Astrocyte (in vitro differentiated cells and primary cell): ENCODE data around the gene ATG13.

Experiments
- CTCF ChIP-seq: IDR thresholded peaks from 2 replicates; pipeline ENCODE4 v1.5.1; 2011; ENCODE audit warnings: low read depth, mild to moderate bottlenecking, inconsistent platforms, low read length, moderate library complexity; ENCODE audit not compliant: insufficient read depth
- EZH2 ChIP-seq: IDR thresholded peaks from 2 replicates; pipeline ENCODE4 v1.6.1; 2012; ENCODE audit warnings: mild to moderate bottlenecking, low read length, inconsistent platforms; ENCODE audit not compliant: insufficient read depth

DNA sequence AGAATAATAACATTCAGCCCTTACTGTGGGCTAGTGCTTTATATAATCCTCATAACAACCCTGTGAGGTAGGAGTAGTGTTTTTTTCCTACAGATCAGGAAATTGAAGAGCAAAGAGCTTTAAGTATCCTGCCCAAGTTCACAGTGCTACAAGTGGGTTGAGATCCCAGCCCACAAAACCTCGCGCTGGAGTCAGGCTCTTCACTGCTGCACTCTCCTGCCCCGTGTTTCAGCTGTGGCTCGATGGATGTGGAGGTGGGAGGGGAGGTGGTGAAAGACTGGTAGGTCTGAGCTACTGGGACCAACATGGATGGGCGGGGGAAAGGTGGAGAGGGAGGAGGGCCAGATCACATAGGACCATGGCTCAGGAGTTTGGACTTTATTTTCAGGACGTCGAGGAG is 89.5 kb downstream of the ATG13 start:
- TF ChIP-seq CTCF (no peak), EZH2 (no peak)
